H9 (cell line): ENCODE results near the gene LPGAT1. TPM values are rescaled to one million over a fixed set of nuclear protein-coding genes. Genes with fewer than 3 reads are reported as not detected.

Source experiments
- DNase-seq: peaks from one replicate; pipeline ENCODE4 v3.0.0-alpha.2; 2017
- H2AFZ ChIP-seq: one replicate; pipeline ENCODE4 v1.6.1; 2013; ENCODE audit warnings: mild to moderate bottlenecking, low read length, control low read depth, moderate library complexity
- H2AK5ac ChIP-seq: 2 replicates; pipeline ENCODE4 v1.6.1; 2013; ENCODE audit warnings: low read length, control low read depth, mixed read lengths; ENCODE audit not compliant: insufficient read length
- H2BK120ac ChIP-seq: one replicate; pipeline ENCODE4 v1.6.1; 2013; ENCODE audit warnings: low read depth, mild to moderate bottlenecking, low read length, control low read depth, inconsistent platforms; ENCODE audit not compliant: poor library complexity, severe bottlenecking
- H2BK12ac ChIP-seq: 2 replicates; pipeline ENCODE4 v1.6.1; 2013; ENCODE audit warnings: low read length, control low read depth, mixed read lengths, low read depth; ENCODE audit not compliant: insufficient read length
- H2BK15ac ChIP-seq: 2 replicates; pipeline ENCODE4 v1.6.1; 2013; ENCODE audit warnings: low read depth, low read length, control low read depth
- H2BK20ac ChIP-seq: one replicate; pipeline ENCODE4 v1.6.1; 2013; ENCODE audit warnings: low read depth, mild to moderate bottlenecking, low read length, control low read depth, inconsistent platforms; ENCODE audit not compliant: poor library complexity, severe bottlenecking
- H2BK5ac ChIP-seq: 2 replicates; pipeline ENCODE4 v1.6.1; 2013; ENCODE audit warnings: low read length, control low read depth, mixed read lengths; ENCODE audit not compliant: insufficient read length
- H3K14ac ChIP-seq: 2 replicates; pipeline ENCODE4 v1.6.1; 2013; ENCODE audit warnings: low read length, control low read depth; ENCODE audit not compliant: insufficient read depth
- H3K18ac ChIP-seq: 2 replicates; pipeline ENCODE4 v1.6.1; 2013; ENCODE audit warnings: low read depth, mild to moderate bottlenecking, mixed read lengths, low read length, control low read depth; ENCODE audit not compliant: insufficient read length
- H3K23ac ChIP-seq: 2 replicates; pipeline ENCODE4 v1.6.1; 2013; ENCODE audit warnings: low read length, control low read depth, mixed read lengths, low read depth; ENCODE audit not compliant: insufficient read length
- H3K23me2 ChIP-seq: 2 replicates; pipeline ENCODE4 v1.6.1; 2013; ENCODE audit warnings: low read depth, mild to moderate bottlenecking, mixed read lengths, low read length, control low read depth; ENCODE audit not compliant: insufficient read length, poor library complexity, severe bottlenecking
- H3K27ac ChIP-seq: 2 replicates; pipeline ENCODE4 v1.5.1; 2013; ENCODE audit warnings: low read length, control low read depth, mixed read lengths, low read depth; ENCODE audit not compliant: insufficient read length
- H3K27me3 ChIP-seq: 2 replicates; pipeline ENCODE4 v1.6.1; 2013; ENCODE audit warnings: low read length, control low read depth, inconsistent platforms; ENCODE audit not compliant: insufficient read depth
- H3K4ac ChIP-seq: 2 replicates; pipeline ENCODE4 v1.6.1; 2013; ENCODE audit warnings: low read depth, mild to moderate bottlenecking, control low read depth, inconsistent platforms, low read length, moderate library complexity
- H3K4me1 ChIP-seq: 2 replicates; pipeline ENCODE4 v1.6.1; 2013; ENCODE audit warnings: low read length, control low read depth, inconsistent platforms; ENCODE audit not compliant: insufficient read depth
- H3K4me2 ChIP-seq: 2 replicates; pipeline ENCODE4 v1.6.1; 2013; ENCODE audit warnings: low read length, control low read depth, mixed read lengths; ENCODE audit not compliant: insufficient read length, insufficient read depth
- H3K56ac ChIP-seq: 2 replicates; pipeline ENCODE4 v1.6.1; 2013; ENCODE audit warnings: low read depth, mild to moderate bottlenecking, mixed read lengths, low read length, control low read depth; ENCODE audit not compliant: insufficient read length
- H3K79me1 ChIP-seq: 2 replicates; pipeline ENCODE4 v1.6.1; 2013; ENCODE audit warnings: low read depth, mild to moderate bottlenecking, moderate library complexity, low read length, control low read depth, inconsistent platforms; ENCODE audit not compliant: insufficient read depth, poor library complexity, severe bottlenecking
- H3K79me2 ChIP-seq: 2 replicates; pipeline ENCODE4 v1.6.1; 2013; ENCODE audit warnings: low read length, control low read depth, inconsistent platforms; ENCODE audit not compliant: insufficient read depth
- H3K9ac ChIP-seq: 2 replicates; pipeline ENCODE4 v1.6.1; 2013; ENCODE audit warnings: low read length, control low read depth, mixed read lengths; ENCODE audit not compliant: insufficient read length; ENCODE audit errors: extremely low read depth
- H3K9me3 ChIP-seq: one replicate; pipeline ENCODE4 v1.6.1; 2013; ENCODE audit warnings: low read depth, low read length, inconsistent platforms; ENCODE audit not compliant: control insufficient read depth
- H3T11ph ChIP-seq: one replicate; pipeline ENCODE4 v1.6.1; 2013; ENCODE audit warnings: mild to moderate bottlenecking, low read length, control low read depth, inconsistent platforms
- H4K20me1 ChIP-seq: one replicate; pipeline ENCODE4 v1.6.1; 2013; ENCODE audit not compliant: control insufficient read depth, insufficient read length, insufficient read depth
- H4K5ac ChIP-seq: 2 replicates; pipeline ENCODE4 v1.6.1; 2013; ENCODE audit warnings: low read depth, mild to moderate bottlenecking, mixed read lengths, low read length, control low read depth; ENCODE audit not compliant: insufficient read length
- H4K8ac ChIP-seq: replicated peaks from 2 replicates; pipeline ENCODE4 v1.6.1; 2013; ENCODE audit warnings: low read length, control low read depth, mixed read lengths, low read depth; ENCODE audit not compliant: insufficient read length
- H4K91ac ChIP-seq: 2 replicates; pipeline ENCODE4 v1.6.1; 2013; ENCODE audit warnings: low read depth, mild to moderate bottlenecking, moderate library complexity, mixed read lengths, low read length, control low read depth; ENCODE audit not compliant: insufficient read length
- H3K27ac Mint-ChIP-seq, 3 experiments: 2 replicates in 2 of 3; 3 replicates in 1 of 3; pipeline ENCODE4 v1.8.0; 2020 to 2021; ENCODE audit warnings: mixed read lengths in 3 of 3, mild to moderate bottlenecking in 1 of 3, moderate library complexity in 1 of 3
- H3K27me3 Mint-ChIP-seq: 2 replicates; pipeline ENCODE4 v1.8.0; 2021; ENCODE audit warnings: low read depth, mild to moderate bottlenecking, moderate library complexity, mixed read lengths
- H3K36me3 Mint-ChIP-seq, 3 experiments: 2 replicates in 2 of 3; 3 replicates in 1 of 3; pipeline ENCODE4 v1.8.0; 2020 to 2021; ENCODE audit warnings: low read depth in 3 of 3, mixed read lengths in 3 of 3; ENCODE audit not compliant: insufficient read depth in 1 of 3
- H3K4me1 Mint-ChIP-seq, 2 experiments: 2 replicates each; pipeline ENCODE4 v1.8.0; 2020; ENCODE audit warnings: mixed read lengths in 2 of 2
- H3K4me3 Mint-ChIP-seq, 2 experiments: 2 replicates in 1 of 2; 3 replicates in 1 of 2; pipeline ENCODE4 v1.8.0; 2020 to 2021; ENCODE audit warnings: mild to moderate bottlenecking in 2 of 2, mixed read lengths in 2 of 2, moderate library complexity in 1 of 2
- H3K9me3 Mint-ChIP-seq, 2 experiments: 2 replicates in 1 of 2; 3 replicates in 1 of 2; pipeline ENCODE4 v1.8.0; 2020; ENCODE audit warnings: mild to moderate bottlenecking in 2 of 2, mixed read lengths in 2 of 2, moderate library complexity in 1 of 2
- WGBS: extraction: QIAGEN DNeasy Blood & Tissue Kit; methylation state at CpG from one replicate; pipeline ENCODE4 v1.1.7; 2013; ENCODE audit warnings: missing lambda C conversion rate, low lambda C conversion rate, mixed read lengths; ENCODE audit not compliant: insufficient read length; ENCODE audit errors: extremely low coverage; 5-methylcytosine and 5-hydroxymethylcytosine counted together
- total RNA-seq: library from RNA; stranded (reverse); gene quantifications from 2 replicates; pipeline ENCODE4 v1.2.1, GENCODE V29; 2021
- TF ChIP-seq, protein P1 (sequence below): fragments of 200-600 bp; sonication (generic); conservative IDR thresholded peaks from 3 replicates; pipeline ENCODE4 v1.8.0; 2021; ENCODE audit warnings: antibody characterized with exemption, mild to moderate bottlenecking

Gene LPGAT1
- total RNA-seq, 1 experiment from 2014 or later: 12.2 TPM

GRCh38 chr1:211703812-211704537 lies 126.6 kb downstream of the LPGAT1 start:
- no peak overlapping the region for H4K8ac ChIP-seq
- H2BK12ac ChIP-seq: no peak overlapping the region
- H3K4me1 ChIP-seq: no peaks in the 10 kb centered on the region; the same call in 1 of the 2 replicates
- no peak overlapping the region for H3K9ac ChIP-seq
- Mint-ChIP-seq H3K27ac (no peak overlapping the region; a peak in 1 of 7 replicates), H3K9me3 (no peaks in the 10 kb centered on the region), H3K4me1 (peaks cover 8 to 10% of the 10 kb centered on the region in 2 experiments), H3K36me3 (no peaks in the 10 kb centered on the region), H3K4me3 (no peak overlapping the region), H3K27me3 (peaks cover 42% of the 10 kb centered on the region)
- H2BK20ac ChIP-seq: no peak overlapping the region
- no peak overlapping the region for H2AFZ ChIP-seq
- H4K5ac ChIP-seq: no peak overlapping the region
- no peak for DNase-seq
- no peaks in the 10 kb centered on the region; the same call in 1 of the 2 replicates for H3K27me3 ChIP-seq
- no peaks in the 10 kb centered on the region for H3K9me3 ChIP-seq
- no peak overlapping the region for H2BK15ac ChIP-seq
- no peak overlapping the region for H4K91ac ChIP-seq
- no peak overlapping the region for H3K14ac ChIP-seq
- H2BK120ac ChIP-seq: no peak overlapping the region
- no peaks in the 10 kb centered on the region for H4K20me1 ChIP-seq
- no peak overlapping the region for H3K56ac ChIP-seq
- no peak overlapping the region for H2AK5ac ChIP-seq
- no peaks in the 10 kb centered on the region for H3K79me2 ChIP-seq
- no peak overlapping the region for H2BK5ac ChIP-seq
- no CpG with 5 or more reads among the region's 11 CpGs for WGBS
- H3K79me1 ChIP-seq: no peaks in the 10 kb centered on the region
- H3K4me2 ChIP-seq: no peak overlapping the region
- no peak overlapping the region for H3K18ac ChIP-seq
- H3K27ac ChIP-seq: no peak overlapping the region
- H3K4ac ChIP-seq: no peak overlapping the region
- peaks cover 5% of the 10 kb centered on the region for H3K23me2 ChIP-seq
- TF ChIP-seq, protein P1, sequence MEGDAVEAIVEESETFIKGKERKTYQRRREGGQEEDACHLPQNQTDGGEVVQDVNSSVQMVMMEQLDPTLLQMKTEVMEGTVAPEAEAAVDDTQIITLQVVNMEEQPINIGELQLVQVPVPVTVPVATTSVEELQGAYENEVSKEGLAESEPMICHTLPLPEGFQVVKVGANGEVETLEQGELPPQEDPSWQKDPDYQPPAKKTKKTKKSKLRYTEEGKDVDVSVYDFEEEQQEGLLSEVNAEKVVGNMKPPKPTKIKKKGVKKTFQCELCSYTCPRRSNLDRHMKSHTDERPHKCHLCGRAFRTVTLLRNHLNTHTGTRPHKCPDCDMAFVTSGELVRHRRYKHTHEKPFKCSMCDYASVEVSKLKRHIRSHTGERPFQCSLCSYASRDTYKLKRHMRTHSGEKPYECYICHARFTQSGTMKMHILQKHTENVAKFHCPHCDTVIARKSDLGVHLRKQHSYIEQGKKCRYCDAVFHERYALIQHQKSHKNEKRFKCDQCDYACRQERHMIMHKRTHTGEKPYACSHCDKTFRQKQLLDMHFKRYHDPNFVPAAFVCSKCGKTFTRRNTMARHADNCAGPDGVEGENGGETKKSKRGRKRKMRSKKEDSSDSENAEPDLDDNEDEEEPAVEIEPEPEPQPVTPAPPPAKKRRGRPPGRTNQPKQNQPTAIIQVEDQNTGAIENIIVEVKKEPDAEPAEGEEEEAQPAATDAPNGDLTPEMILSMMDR: no peak
- H3T11ph ChIP-seq: no peak overlapping the region
- H3K23ac ChIP-seq: no peak overlapping the region
